Lower leg skin (tissue), 4 donors: ENCODE measurements around the gene TAF1C. TPM values are rescaled to one million over a fixed set of nuclear protein-coding genes. Genes with fewer than 3 reads are reported as not detected.

Source experiments
- DNase-seq, 2 donors: peaks; one replicate each; pipeline ENCODE4 v3.0.0-alpha.2; 2019; ENCODE audit warnings: low spot score in 2 of 2
- H3K4me3 ChIP-seq: fragments of 200-600 bp; sonication (generic); 2 replicates; pipeline ENCODE4 v1.5.1; 2017; ENCODE audit warnings: mild to moderate bottlenecking, low read depth; ENCODE audit not compliant: poor library complexity, severe bottlenecking
- CTCF ChIP-seq, 3 donors: fragments of 450-650 bp; IDR thresholded peaks; one replicate each; pipeline ENCODE4 v1.5.1; 2016; ENCODE audit warnings: antibody characterized with exemption in 3 of 3, mild to moderate bottlenecking in 3 of 3, moderate library complexity in 2 of 3
- POLR2A ChIP-seq, 2 donors: fragments of 450-650 bp; IDR thresholded peaks; one replicate each; pipeline ENCODE4 v1.6.1; 2016 to 2017; ENCODE audit warnings: antibody characterized with exemption in 2 of 2, mild to moderate bottlenecking in 1 of 2, moderate library complexity in 1 of 2
- WGBS, 2 donors: methylation state at CpG; one replicate each; pipeline ENCODE4 v1.1.5; 2018; 5-methylcytosine and 5-hydroxymethylcytosine counted together
- intact Hi-C: fragments of 100-400 bp; cut with DNase I; formaldehyde crosslinking; loops from one replicate; pipeline ENCODE4 v1.15.0; 2023; ENCODE audit warnings: low total_unique reads
- total RNA-seq, 4 donors: library from RNA; depleted of rRNA; stranded (reverse); fragments of >200 nt; gene quantifications; one replicate each; pipeline ENCODE4 v1.1.0, GENCODE V29; 2016

The TAF1C gene
- total RNA-seq, 4 donors from 2014 or later: 35.8 to 41.8 (median 36.5) TPM

DNA sequence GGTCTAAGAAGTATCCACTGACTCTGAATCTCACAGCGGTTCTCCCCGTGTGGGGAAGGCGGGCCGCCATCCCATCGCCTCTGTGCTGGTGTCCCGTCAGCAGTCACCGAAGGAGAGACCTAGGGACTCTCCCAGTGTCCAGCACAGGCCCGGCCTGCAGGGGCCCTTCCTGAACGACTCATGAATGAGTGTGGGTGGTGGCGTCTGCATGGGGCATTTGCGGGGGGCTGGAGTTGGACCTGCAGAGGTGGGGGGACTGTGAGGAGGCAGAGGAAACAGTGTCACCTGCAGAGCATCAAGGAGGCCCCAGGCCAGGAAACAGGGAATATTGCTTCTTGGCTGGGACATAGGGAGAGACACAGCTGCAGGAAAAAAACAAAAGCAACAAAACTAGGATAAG, 42.6 kb upstream of the TAF1C start:
- 85 to 90% methylated on average over 11 of the region's 11 CpGs for WGBS, 2 donors
- H3K4me3 ChIP-seq: no peak overlapping the region
- DNase-seq: no peak
- TF ChIP-seq CTCF (IDR thresholded peaks at IDR 0.05) (no peak), POLR2A (IDR thresholded peaks at IDR 0.05) (no peak)
- intact Hi-C loops: no loop called here

GRCh38 chr16:84228256-84228838, 41.5 kb upstream of the TAF1C start:
- no peak for TF ChIP-seq CTCF (IDR thresholded peaks at IDR 0.05)
- TF ChIP-seq POLR2A (IDR thresholded peaks at IDR 0.05): no peak
- DNase-seq: peak; percentile 49 to 89
- H3K4me3 ChIP-seq: no peak overlapping the region
- WGBS, 2 donors: 35 to 40% methylated on average over 18 of the region's 18 CpGs
- intact Hi-C loops: no loop called here

DNA sequence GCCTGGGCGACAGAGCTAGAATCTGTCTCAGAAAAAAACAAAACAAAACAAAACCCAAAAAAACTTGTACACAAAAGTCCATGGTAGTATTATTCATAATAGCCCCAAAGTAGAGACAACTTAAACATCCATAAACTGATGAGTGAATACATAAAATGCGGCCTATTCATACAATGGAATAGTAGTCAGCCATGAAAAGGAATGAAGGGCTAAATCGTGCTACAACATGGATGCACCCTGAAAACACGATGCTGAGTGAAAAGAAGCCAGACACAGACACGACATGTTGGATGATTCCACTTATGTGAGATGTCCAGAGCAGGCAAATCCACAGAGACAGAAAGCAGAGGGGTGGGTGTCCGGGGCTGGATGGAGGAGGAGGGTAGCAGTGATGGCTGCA, 40.7 kb upstream of the TAF1C start:
- 80 to 86% methylated on average over 6 of the region's 6 CpGs for WGBS, 2 donors
- no peak overlapping the region for H3K4me3 ChIP-seq
- intact Hi-C loops: no loop called here

GRCh38 chr16:84226026-84226425, 39.2 kb upstream of the TAF1C start:
- DNase-seq: no peak
- intact Hi-C loops: no loop called here
- no peak for TF ChIP-seq CTCF (IDR thresholded peaks at IDR 0.05)
- TF ChIP-seq POLR2A (IDR thresholded peaks at IDR 0.05): no peak
- no peak overlapping the region for H3K4me3 ChIP-seq
- 67 to 76% methylated on average over 8 of the region's 8 CpGs for WGBS, 2 donors

More for the DNA sequence above, 40.7 kb upstream of the TAF1C start:
- DNase-seq: no peak
- no peak for TF ChIP-seq CTCF (IDR thresholded peaks at IDR 0.05)
- TF ChIP-seq POLR2A (IDR thresholded peaks at IDR 0.05): no peak

DNA sequence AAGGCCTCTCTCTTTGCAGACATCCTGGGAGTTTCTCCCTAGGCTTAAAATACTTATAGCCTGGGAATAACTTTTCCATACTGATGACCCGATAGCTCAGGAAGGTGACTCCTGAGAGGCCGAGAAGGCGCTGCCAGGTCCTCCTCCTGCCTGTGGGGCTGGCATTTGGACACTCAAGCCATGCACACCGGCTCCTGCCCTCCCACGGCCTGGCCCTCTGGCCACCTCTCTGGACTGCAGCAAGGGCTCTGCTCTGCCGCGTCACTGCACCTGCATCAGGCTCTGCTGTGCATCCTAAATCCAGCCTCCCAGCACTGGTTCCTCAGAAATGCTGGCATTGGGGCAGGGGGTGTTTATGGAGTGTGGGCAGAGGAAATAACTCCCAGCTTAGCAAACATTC, 38.7 kb upstream of the TAF1C start:
- DNase-seq: no peak
- TF ChIP-seq POLR2A (IDR thresholded peaks at IDR 0.05) (no peak), CTCF (IDR thresholded peaks at IDR 0.05) (no peak)
- WGBS, 2 donors: 79 to 91% methylated on average over 7 of the region's 7 CpGs
- intact Hi-C loops: no loop called here
- H3K4me3 ChIP-seq: no peak overlapping the region

DNA sequence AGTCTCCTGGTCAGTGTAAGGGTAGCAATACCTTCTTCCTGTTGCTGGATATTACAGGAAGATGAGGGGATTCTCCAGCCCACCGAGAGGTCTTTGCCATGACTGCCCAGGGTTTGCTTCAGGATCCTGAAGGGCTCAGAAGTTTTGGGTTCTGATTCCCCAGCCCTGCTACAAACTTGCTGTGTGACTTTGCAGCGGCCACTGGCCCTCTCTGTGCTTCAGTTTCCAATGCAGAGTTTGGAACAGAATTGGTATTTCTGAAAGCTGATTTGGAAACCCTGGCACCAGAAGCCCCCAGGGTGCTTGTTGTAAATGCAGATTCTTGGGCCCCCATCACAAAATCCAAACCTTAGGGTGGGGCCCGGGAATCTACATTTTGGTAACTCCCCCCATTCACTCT, 38.3 kb upstream of the TAF1C start:
- 82 to 86% methylated on average over 3 of the region's 3 CpGs for WGBS, 2 donors
- TF ChIP-seq POLR2A (IDR thresholded peaks at IDR 0.05): no peak
- no peak for TF ChIP-seq CTCF (IDR thresholded peaks at IDR 0.05)
- no peak for DNase-seq
- H3K4me3 ChIP-seq: no peak overlapping the region
- intact Hi-C loops: no loop called here
